Nephron (organoid): ENCODE measurements around the gene MICAL3.
"Not testable (repeated sequence)": the region's sequence is repeated elsewhere in the genome, so short reads cannot be mapped to it uniquely, and the experiment has no call there.

Experiments
- H3K27ac Mint-ChIP-seq, 3 experiments: 2 replicates each; pipeline ENCODE4 v1.8.0; 2020; ENCODE audit warnings: mixed read lengths in 3 of 3, mild to moderate bottlenecking in 2 of 3, moderate library complexity in 1 of 3
- H3K27me3 Mint-ChIP-seq: 2 replicates; pipeline ENCODE4 v1.8.0; 2021; ENCODE audit warnings: low read depth, mild to moderate bottlenecking, moderate library complexity, mixed read lengths
- H3K36me3 Mint-ChIP-seq: 2 replicates; pipeline ENCODE4 v1.8.0; 2020; ENCODE audit warnings: low read depth, mixed read lengths
- H3K4me1 Mint-ChIP-seq: 2 replicates; pipeline ENCODE4 v1.8.0; 2020; ENCODE audit warnings: mixed read lengths
- H3K4me3 Mint-ChIP-seq, 3 experiments: 2 replicates each; pipeline ENCODE4 v1.8.0; 2020; ENCODE audit warnings: mild to moderate bottlenecking in 3 of 3, mixed read lengths in 3 of 3, moderate library complexity in 2 of 3
- H3K9me3 Mint-ChIP-seq: 2 replicates; pipeline ENCODE4 v1.8.0; 2020; ENCODE audit warnings: mixed read lengths
- TF ChIP-seq, protein P1 (sequence below), 3 experiments: fragments of 200-600 bp; sonication (generic); IDR thresholded peaks; one replicate each; pipeline ENCODE4 v1.5.0; 2021; ENCODE audit warnings: antibody characterized with exemption in 3 of 3; ENCODE audit not compliant: unreplicated experiment in 3 of 3

The MICAL3 gene

DNA sequence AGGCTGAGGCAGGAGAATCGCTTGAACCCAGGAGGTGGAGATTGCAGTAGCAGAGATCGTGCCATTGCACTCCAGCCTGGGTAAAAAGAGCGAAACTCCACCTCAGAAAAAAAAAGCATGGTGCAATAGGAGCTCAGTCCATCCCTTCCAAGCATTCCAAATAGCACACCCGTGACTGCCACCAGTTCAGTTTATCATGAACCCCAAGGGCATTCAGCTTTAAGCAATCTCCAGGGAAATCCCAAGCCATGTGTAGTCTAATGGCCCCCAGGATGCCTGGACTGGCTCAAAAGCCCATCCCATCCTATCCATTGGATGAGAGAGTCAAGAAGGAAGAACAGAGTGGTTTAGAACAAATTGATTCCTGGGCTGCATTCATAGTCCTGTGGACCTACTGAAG lies 16.2 kb downstream of the MICAL3 start:
- no peaks in the 10 kb centered on the region for H3K9me3 Mint-ChIP-seq
- H3K27me3 Mint-ChIP-seq: peaks cover 5% of the 10 kb centered on the region
- no peak overlapping the region for H3K4me3 Mint-ChIP-seq
- no peak overlapping the region for H3K27ac Mint-ChIP-seq
- TF ChIP-seq, protein P1, sequence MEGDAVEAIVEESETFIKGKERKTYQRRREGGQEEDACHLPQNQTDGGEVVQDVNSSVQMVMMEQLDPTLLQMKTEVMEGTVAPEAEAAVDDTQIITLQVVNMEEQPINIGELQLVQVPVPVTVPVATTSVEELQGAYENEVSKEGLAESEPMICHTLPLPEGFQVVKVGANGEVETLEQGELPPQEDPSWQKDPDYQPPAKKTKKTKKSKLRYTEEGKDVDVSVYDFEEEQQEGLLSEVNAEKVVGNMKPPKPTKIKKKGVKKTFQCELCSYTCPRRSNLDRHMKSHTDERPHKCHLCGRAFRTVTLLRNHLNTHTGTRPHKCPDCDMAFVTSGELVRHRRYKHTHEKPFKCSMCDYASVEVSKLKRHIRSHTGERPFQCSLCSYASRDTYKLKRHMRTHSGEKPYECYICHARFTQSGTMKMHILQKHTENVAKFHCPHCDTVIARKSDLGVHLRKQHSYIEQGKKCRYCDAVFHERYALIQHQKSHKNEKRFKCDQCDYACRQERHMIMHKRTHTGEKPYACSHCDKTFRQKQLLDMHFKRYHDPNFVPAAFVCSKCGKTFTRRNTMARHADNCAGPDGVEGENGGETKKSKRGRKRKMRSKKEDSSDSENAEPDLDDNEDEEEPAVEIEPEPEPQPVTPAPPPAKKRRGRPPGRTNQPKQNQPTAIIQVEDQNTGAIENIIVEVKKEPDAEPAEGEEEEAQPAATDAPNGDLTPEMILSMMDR (IDR thresholded peaks at IDR 0.05; ENCODE audit: unreplicated experiment in 3 of 3): no peak
- H3K36me3 Mint-ChIP-seq: no peaks in the 10 kb centered on the region
- H3K4me1 Mint-ChIP-seq: peaks cover 11% of the 10 kb centered on the region

DNA sequence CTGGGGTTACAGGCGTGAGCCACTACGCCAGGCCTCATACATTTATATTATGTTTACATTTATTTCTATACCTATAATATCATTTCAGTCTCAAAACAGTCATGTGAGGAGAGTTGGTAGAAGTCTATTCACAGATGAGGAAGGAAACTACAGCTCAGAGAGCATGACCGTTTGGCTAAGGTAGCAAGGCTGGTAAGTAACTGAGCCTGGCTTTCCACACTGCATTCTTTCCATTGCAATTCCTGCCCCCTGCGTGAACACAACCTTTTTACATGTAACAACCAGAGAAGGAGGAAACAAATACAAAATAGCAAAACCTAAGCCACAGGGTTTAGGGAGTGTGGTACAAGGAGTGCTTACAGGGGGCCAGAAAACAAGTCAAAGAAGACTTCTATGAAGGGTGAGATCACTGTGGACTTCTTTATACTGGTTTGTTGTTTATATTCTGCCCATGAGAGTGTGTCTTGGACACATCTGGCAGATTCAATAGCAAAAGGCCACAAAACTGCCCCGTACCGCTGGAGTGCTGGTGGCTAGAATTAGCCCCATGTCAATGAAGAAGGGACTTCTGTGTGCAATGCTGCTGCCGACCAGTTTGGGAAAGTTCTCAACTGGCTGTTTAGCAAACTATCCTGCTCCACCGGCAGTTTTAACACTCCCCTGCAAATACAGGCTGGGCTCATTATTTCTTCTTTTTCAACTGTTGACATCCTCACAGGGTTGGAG lies 19.0 kb downstream of the MICAL3 start:
- Mint-ChIP-seq H3K27ac (no peak overlapping the region), H3K9me3 (no peaks in the 10 kb centered on the region), H3K4me3 (no peak overlapping the region), H3K36me3 (no peaks in the 10 kb centered on the region), H3K27me3 (peaks cover 3% of the 10 kb centered on the region), H3K4me1 (peaks cover 17% of the 10 kb centered on the region)
- TF ChIP-seq, protein P1 (IDR thresholded peaks at IDR 0.05; ENCODE audit: unreplicated experiment in 3 of 3): no peak

DNA sequence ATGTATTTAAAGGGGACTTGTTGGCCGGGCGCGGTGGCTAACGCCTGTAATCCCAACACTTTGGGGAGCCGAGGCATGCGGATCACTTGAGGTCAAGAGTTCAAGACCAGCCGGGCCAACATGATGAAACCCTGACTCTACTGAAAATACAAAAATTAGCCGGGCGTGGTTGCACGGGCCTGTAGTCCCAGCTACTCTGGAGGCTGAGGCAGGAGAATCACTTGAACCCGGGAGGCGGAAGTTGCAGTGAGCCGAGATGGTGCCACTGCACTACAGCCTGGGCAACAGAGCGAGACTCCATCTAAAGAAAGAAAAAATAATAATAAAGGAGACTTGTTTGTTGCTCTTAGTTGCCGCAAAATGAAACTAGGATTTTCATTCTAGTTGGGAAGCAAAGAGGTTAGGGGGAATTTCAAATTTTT lies 22.5 kb downstream of the MICAL3 start:
- H3K36me3 Mint-ChIP-seq, H3K9me3 Mint-ChIP-seq, H3K27me3 Mint-ChIP-seq: not testable (repeated sequence)

DNA sequence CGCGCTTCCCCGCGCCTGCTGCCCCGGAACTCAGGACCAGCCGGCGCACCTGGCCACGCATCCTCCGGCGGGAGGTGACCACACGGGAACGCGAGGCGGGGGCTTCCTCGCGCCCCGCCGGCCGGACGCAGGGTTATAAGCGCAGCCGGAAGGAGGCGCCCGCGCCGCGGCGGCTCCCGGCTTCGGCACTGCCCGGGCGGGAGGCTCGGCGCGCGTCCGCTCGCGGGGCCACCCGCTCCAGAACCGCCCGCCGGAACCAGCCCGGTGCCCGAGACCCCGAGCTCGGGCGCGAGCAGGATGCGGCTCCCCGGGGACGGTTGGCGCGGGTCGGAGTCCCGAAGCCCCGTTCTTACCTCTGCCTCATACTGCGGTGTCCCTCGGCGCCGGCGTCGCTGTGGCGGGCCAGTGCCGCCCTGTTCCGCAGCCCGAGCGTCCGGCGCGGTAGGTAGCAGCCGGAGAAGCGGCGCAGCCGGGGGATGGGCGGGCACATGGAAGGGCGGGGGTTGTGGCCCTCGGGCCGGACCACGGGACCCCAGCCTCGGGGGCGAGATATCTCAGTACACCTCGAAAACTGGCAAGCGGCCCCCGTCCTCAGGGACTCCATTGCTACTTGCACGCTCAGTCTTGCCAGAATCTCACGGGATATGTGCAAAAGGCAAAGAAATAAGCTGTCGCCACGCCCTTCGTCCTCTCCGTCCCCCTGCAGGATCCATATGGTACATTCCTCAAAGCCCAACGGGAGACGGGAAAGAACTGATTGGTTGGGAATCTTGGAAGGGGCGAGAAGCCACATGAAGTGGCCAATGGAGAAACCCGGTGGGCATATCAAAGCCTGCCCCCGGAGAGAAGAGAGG lies 23.1 kb downstream of the MICAL3 start:
- peak overlapping the region; percentile 99 to 100 (median 99) for H3K27ac Mint-ChIP-seq
- no peaks in the 10 kb centered on the region for H3K9me3 Mint-ChIP-seq
- no peaks in the 10 kb centered on the region for H3K36me3 Mint-ChIP-seq
- TF ChIP-seq, protein P1 (IDR thresholded peaks at IDR 0.05; ENCODE audit: unreplicated experiment in 3 of 3): peak; percentile 44 to 61 (median 56)
- H3K4me3 Mint-ChIP-seq: peak overlapping the region; percentile 86 to 93 (median 92)
- no peaks in the 10 kb centered on the region for H3K27me3 Mint-ChIP-seq
- H3K4me1 Mint-ChIP-seq: peaks cover 32% of the 10 kb centered on the region

More for the DNA sequence above, 22.5 kb downstream of the MICAL3 start:
- H3K4me3 Mint-ChIP-seq: peak overlapping the region; percentile 86 to 93 (median 92)
- peaks cover 32% of the 10 kb centered on the region for H3K4me1 Mint-ChIP-seq
- peak overlapping the region; percentile 99 to 100 (median 99) for H3K27ac Mint-ChIP-seq

DNA sequence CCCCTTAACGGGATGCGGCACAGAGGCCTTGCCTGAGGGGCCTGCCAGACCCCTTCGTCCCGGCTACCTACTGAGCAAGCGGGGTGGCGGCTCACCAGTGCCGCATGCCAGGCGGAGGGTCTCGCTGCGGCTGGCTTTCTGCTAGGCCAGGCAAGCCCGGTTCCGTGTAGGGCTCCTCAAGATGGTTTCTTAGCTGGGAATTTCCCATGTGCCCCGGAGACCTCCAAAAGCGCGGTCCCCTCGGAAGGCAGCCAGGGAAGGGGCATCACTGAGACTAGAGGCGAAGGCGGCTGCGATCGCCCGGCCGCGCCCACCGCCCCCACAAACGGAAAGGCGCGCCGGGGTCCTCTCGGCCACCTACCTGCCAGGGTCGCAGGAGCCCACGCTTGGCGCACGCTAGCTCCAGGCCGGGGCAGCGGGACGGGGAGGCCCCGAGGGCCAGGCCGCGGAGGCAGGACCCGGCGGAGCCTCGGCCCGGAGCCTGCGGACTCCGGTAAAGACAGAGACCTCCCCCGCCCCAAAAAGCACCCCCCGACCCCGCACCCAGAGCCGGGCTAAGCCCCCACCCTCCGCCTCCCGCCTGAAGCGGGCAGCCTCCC lies 23.8 kb downstream of the MICAL3 start:
- H3K27ac Mint-ChIP-seq: peak overlapping the region; percentile 69 to 81 (median 73)
- H3K27me3 Mint-ChIP-seq: no peaks in the 10 kb centered on the region
- TF ChIP-seq, protein P1 (IDR thresholded peaks at IDR 0.05; ENCODE audit: unreplicated experiment in 3 of 3): no peak
- no peaks in the 10 kb centered on the region for H3K9me3 Mint-ChIP-seq
- H3K4me1 Mint-ChIP-seq: peaks cover 26% of the 10 kb centered on the region
- peak overlapping the region; percentile 81 to 86 (median 83) for H3K4me3 Mint-ChIP-seq
- H3K36me3 Mint-ChIP-seq: no peaks in the 10 kb centered on the region

DNA sequence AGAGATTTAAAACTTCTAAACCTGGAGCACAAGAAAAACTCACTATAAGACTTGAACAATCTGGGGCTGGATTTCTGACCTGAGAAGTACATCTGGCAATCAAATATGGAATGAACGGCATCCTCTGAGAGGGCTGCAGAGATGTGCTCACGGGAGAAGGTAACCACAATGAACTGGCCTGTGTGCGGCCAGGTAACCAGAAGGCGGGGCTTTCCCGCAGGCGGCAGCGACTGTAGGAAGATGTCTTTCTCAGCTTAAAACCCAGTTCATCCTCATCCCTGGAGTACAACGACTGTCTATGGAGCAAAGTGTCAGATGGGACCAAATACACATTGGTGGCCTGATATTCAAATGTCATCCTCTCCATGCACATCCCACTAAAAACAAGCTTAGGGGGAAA lies 24.5 kb downstream of the MICAL3 start:
- Mint-ChIP-seq H3K9me3 (no peaks in the 10 kb centered on the region), H3K27ac (peak overlapping the region; percentile 69 to 83 (median 81)), H3K27me3 (no peaks in the 10 kb centered on the region), H3K4me1 (peaks cover 21% of the 10 kb centered on the region), H3K4me3 (peak overlapping the region; percentile 81 to 86 (median 83)), H3K36me3 (no peaks in the 10 kb centered on the region)
- TF ChIP-seq, protein P1 (IDR thresholded peaks at IDR 0.05; ENCODE audit: unreplicated experiment in 3 of 3): no peak
